Dermis microvascular lymphatic vessel endothelial cell (primary cell): ENCODE results near the gene LRIG1. TPM values are rescaled to one million over a fixed set of nuclear protein-coding genes. Genes with fewer than 3 reads are reported as not detected.

ENCODE experiments used
- DNase-seq, 2 donors: peaks; one replicate each; pipeline versions ENCODE4 v3.0.0 to v3.0.0-alpha.2; 2010; ENCODE audit warnings: low read depth in 2 of 2
- total RNA-seq: library from RNA; depleted of rRNA; stranded (reverse); fragments of >200 nt; gene quantifications from 2 replicates; pipeline ENCODE4 v1.2.1, GENCODE V29; 2014

Gene LRIG1
- total RNA-seq, 1 donor from 2014 or later = 35.3 TPM

DNA sequence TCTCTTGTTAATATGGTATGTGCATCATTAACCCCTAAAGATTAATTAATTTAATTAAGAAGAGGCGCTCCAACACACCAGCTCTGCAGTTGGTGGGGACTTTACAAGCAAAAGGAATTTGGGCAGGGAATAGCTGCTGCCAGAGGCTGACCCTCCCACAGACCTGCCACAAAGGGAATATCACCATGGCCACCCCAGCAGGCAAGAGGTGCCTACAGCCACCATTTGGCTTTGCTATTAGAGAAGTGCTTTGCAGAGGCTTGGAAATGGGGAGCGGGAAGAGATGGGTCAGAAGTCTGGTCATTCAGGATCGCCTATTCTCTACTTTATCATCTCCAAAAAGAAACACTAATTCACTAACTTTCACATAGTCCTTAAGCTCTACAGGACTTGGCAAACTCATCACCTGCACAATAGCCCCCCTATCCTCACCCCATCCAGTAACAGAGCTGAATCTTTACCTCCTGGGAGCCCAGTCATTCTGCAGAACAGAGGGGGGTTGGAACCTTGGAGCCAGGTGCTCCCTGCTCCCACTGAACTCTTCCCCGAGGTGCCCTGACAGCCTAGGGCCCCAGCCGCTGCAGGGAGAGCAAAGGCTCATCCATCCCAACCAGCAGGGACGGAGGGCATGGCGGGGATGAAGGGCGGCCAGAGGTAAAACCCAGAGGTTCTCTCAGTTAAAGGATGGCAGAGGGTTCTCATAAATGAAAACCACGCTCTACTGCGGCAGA lies 29.7 kb downstream of the LRIG1 start:
- no peak for DNase-seq

- DNase-seq = no peak
Observed at GRCh38 chr3:66470285-66470684, 30.5 kb downstream of the LRIG1 start.

DNA sequence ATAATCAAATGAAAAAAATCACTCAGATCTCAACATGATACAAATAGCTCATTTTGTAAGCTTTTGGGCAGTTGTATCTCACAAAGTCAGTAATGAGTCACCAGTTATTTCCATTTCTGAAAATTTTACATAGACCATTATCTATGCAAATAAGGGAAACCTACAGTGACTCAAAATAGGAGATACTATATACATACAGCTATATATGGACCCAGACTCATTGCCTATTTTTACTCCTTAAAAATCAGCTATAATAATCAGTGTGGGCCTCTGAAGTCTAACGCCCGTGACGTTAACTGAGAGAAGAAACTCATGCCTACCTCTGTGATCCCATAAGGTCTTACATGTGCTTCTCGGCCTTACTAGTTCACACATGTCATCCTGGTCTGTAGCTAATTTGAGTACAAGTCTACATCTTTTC lies 31.6 kb downstream of the LRIG1 start:
- DNase-seq = no peak

GRCh38 chr3:66467996-66468735 lies 32.7 kb downstream of the LRIG1 start:
- DNase-seq = no peak

- DNase-seq = no peak
Observed at GRCh38 chr3:66466606-66467270, 34.1 kb downstream of the LRIG1 start.

GRCh38 chr3:66465587-66465986 lies 35.2 kb downstream of the LRIG1 start:
- DNase-seq = no peak

DNA sequence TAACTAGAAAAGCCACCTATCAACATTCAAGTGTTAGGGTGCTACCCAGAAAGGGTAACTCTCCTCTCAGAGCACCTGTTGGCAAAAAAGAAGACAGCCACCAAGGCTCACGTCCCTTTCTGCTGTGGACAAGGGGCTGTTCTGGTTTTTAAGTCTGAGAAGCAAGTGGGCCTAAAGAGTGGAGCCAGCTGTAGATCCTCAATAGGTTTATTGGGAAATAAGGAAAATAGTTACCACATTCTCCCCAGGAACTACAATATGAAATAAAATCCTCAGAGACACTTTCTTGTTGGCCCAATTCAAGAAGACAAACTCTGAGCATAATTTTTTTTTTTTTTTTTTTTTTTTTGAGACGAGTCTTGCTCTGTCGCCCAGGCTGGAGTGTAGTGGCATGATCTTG lies 35.8 kb downstream of the LRIG1 start:
- no peak for DNase-seq

GRCh38 chr3:66464512-66464894 lies 36.3 kb downstream of the LRIG1 start:
- no peak for DNase-seq

DNA sequence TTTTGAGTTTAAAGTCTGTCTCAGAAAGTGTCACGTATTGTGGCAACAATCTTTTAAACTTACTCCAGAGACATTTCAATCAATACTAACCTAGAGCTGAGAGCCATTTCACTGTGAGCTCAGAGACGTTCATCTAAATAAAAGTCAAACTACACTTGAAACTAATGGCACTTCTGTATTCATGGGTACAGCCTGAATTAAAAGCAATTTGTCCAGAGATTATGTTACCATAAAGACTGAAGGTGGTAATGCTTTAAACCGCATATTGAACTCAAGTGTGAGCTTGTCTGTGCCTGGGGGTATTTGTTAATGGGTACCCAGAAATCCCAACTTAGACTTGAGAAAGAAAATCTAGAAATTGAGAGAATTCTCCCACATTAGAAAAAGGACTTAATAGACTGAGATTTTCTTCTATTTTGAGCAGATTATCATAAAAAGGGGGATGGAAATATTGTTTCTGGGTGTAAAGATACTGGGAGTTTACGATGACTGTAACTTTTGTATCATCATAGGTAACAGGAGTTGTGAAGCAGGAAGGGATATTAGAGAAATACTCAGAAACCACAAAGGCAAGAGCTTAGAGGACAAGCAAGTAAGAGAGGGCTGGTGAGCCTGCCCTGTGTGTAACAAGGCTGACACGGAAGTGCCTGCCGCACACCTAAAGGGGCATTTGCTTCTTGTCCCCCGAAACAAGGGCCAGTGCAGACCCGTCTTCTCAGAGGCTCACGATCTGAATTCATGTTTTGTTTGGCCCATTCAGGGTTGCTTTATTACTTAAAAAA lies 36.9 kb downstream of the LRIG1 start:
- DNase-seq = no peak

GRCh38 chr3:66463054-66463631 lies 37.7 kb downstream of the LRIG1 start:
- no peak for DNase-seq

DNA sequence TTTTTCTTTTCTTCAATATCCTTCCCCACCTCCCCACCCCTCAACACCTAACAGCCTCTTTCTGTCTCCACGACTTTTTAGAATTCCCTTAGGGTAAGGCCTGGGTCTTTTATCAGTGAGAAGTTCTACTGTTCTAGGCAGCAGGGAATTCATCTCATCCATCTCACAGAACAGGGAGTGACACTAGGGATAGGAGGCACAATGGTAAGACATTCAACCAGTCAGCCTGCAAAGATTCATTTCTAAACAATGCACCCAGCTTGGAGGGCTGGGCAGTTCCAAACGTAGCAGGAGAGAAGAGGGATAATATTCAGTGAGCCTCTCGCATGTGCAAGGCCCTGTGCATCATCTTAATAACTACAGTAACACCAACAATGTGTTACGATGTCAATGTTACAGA lies 43.6 kb downstream of the LRIG1 start:
- no peak for DNase-seq

- no peak for DNase-seq
Observed at GRCh38 chr3:66456711-66457173, 44.1 kb downstream of the LRIG1 start.

GRCh38 chr3:66454464-66454859 lies 46.4 kb downstream of the LRIG1 start:
- no peak for DNase-seq

DNA sequence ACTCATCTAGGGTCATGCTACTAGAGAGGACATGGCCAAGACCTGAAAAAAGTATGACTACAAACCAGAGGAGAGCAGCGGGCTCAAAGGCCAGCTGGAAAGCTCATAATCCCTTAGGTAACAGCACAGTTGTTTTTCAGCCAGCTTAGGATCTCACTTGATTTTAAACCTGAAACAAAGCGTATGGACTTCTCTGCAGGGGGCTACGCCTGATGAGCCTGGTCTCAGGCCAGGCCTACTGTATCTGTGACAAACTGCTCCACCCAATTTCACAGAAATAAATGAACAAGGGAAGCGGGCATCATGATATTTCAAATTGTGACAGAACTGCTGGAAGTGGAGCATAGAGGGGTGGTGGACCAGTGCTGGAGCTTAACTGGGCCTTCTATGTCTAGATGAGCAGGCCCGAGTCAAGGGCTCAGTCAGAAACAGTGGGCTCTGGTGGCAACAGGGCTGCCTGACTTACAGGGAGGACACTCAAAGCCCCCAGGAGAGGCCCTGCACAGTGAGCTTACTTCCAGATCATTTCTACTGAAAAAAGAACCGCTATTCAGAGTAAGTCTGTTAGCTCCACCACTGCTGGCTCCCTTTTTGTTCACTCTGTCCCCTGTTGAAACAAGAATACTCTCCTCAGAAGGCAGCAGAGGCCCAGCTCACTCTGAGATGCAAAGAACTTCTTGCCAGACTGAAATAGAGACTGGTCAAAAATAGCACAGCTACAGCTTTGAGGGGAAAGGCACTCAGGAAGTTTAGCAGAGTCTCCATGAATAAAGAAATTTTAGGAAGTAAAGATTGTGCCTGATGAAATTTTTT lies 47.0 kb downstream of the LRIG1 start:
- DNase-seq = no peak

GRCh38 chr3:66452303-66453011 lies 48.4 kb downstream of the LRIG1 start:
- no peak for DNase-seq

DNA sequence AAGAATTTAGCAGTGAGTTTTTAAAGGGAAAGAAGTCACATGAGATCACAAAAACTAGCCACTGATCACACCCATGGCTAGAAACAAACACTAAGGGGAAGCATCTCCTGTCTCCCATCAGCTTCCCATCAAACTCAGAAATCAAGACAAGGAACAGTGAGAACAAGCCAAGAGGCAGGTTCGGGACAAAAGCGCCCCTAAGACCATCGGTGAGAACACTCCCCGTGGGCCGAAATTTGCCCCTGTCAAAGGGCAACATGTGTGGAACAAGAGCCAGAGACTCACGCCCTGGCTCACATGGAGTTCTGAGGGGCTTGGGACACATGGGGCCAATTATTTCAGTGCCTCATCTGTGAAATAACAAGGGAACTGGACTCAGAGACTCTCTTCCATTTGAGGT lies 49.1 kb downstream of the LRIG1 start:
- DNase-seq = no peak

- DNase-seq = peak; percentile 53 to 77
Observed at GRCh38 chr3:66450390-66451022, 50.3 kb downstream of the LRIG1 start.

GRCh38 chr3:66449411-66449974 lies 51.3 kb downstream of the LRIG1 start:
- DNase-seq = no peak

GRCh38 chr3:66444146-66444644 lies 56.6 kb downstream of the LRIG1 start:
- DNase-seq = no peak
